Esophagus mucosa (tissue), 1 donor: ENCODE measurements around the gene TRAT1. TPM values are rescaled to one million over a fixed set of nuclear protein-coding genes. Genes with fewer than 3 reads are reported as not detected.
"Not testable (repeated sequence)": the region's sequence is repeated elsewhere in the genome, so short reads cannot be mapped to it uniquely, and the experiment has no call there.

Experiments
- ATAC-seq: fragments of 200-7000 bp; cut with Tn5 transposase; one replicate; pipeline ENCODE4 v1.9.1; 2020
- total RNA-seq: library from RNA; stranded (reverse); gene quantifications from one replicate; pipeline ENCODE4 v1.2.4, GENCODE V29; 2023
- donor health status: DM: yes; HTN: yes; CAD: no.

Gene TRAT1, protein sequence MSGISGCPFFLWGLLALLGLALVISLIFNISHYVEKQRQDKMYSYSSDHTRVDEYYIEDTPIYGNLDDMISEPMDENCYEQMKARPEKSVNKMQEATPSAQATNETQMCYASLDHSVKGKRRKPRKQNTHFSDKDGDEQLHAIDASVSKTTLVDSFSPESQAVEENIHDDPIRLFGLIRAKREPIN
- 0.20 TPM for total RNA-seq

- ATAC-seq: no peak
Measured at GRCh38 chr3:108822123-108822897, at the start of gene TRAT1. TSS of gene TRAT1 (plus strand) at chr3:108822786. CDS start at chr3:108822928, 142 bp downstream.

- ATAC-seq: no peak
Measured at GRCh38 chr3:108775649-108776048, 46.9 kb upstream of the TRAT1 start.

- ATAC-seq: no peak
Measured at GRCh38 chr3:108779496-108779895, 43.1 kb upstream of the TRAT1 start.

GRCh38 chr3:108780235-108780634 lies 42.4 kb upstream of the TRAT1 start:
- ATAC-seq: no peak

DNA sequence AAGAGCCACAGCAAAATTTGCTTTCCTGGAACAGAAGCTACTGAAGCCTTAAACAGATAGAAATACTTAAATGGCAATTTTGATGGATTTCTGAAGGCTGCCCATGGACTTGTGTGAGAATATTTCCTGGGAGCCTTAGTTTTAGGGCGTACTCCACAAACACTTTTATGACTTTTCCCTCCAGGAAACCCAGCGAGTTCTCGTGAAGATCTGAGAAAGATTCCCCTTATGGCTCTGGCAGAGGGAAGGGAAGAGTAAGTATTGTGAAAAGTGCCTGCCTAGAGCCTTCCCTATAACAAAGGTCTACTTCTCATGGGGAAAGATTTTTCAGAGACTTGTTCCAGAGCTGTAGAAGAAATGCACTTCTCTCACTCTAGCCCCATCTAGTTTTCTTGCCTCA lies 31.1 kb upstream of the TRAT1 start:
- no peak for ATAC-seq

DNA sequence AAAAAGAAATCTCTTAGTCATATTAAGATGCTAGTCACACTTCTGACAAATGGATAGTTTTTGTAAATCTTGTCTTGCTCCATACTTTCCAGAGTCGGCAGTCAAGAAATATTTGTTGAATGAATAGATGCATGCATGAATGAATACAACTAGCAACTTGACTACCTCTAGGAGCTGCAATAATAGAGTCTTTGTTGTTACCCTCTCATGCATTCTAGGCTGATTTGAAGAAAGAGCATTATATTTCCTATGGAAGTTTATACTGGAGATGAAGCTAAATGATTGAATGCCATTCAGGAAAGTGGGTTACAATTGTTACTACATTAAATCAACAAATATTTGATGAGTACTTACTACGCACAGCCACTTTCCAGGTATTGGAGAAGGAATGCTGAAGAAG lies 18.1 kb upstream of the TRAT1 start:
- no peak for ATAC-seq

- no peak for ATAC-seq
Measured at GRCh38 chr3:108804966-108805365, 17.6 kb upstream of the TRAT1 start.

- ATAC-seq: no peak
Measured at GRCh38 chr3:108806316-108806715, 16.3 kb upstream of the TRAT1 start.

DNA sequence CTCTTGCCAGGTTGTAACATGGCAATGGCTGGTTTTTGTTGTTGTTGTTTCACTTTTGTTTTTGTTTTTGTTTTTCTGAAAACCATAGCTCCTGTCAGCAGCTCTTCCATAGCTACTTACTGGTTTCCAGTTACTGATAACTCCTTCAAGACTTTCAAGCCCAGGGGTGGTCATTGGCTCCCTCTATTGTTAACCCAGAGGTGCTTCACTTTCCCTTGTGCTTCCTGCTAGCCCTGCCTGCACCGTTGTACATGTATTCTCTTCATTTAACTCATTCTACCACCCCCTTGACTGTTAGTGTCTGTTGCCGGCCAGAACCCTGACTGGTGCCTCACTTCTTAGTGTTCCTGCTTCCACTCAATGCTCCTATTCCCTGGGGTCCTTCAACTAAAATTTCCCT lies 4.2 kb upstream of the TRAT1 start:
- ATAC-seq: no peak

DNA sequence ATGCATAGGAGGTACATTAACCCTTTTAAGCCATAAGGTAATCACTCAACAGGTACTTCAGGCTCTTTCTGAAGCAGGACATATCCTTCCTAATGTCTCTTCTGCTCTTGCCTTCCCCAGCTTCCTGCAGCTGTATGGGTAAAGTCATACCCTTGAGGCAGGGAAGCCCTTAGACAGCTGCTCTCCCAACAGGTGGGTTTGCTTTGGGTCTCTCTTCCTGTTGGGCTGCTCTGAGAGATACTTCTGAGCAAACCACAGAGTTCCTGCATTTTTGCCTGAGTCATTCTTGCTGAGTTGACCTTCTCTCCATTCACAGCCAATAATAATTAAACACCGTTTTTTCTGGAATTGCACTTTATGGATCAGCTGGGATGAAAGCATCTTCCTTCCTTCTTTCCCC lies 2.0 kb upstream of the TRAT1 start:
- no peak for ATAC-seq

- no peak for ATAC-seq
Measured at GRCh38 chr3:108823227-108823626, 641 bp downstream of the TRAT1 start.

- ATAC-seq: not testable (repeated sequence)
Measured at GRCh38 chr3:108823803-108824202, 1.2 kb downstream of the TRAT1 start.

GRCh38 chr3:108826309-108827187 lies 4.0 kb downstream of the TRAT1 start:
- ATAC-seq: no peak

GRCh38 chr3:108830381-108830780 lies 7.8 kb downstream of the TRAT1 start:
- ATAC-seq: no peak

DNA sequence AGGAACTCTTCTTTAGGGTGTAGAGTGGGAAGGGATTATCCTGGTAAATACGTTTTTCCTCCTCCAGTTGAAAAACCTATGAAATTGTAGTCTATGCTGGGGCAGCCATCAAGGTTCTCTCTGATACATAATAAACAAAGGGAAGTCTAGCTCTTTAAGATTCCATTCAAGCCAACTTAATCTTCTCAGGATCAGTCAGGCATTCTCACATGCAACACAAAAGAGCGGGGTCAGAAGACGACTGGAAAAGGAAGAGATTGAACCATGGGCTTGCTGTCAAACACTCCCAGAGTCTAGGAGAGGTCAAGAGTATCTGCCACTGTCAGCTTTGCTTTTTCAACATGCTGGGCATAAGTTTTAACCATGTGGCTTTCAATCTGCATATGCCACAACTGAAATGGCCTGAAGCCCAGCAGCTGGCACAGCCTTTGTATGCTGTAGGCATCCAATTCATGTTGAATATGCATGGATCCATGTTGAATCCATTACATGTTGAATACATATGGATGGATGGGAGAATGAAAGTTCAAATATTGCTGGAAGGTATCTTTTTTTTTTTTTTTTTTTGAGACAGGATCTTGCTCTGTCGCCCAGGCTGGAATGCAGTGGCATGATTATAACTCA lies 8.5 kb downstream of the TRAT1 start:
- no peak for ATAC-seq

GRCh38 chr3:108833611-108834010 lies 11.0 kb downstream of the TRAT1 start:
- ATAC-seq: no peak

DNA sequence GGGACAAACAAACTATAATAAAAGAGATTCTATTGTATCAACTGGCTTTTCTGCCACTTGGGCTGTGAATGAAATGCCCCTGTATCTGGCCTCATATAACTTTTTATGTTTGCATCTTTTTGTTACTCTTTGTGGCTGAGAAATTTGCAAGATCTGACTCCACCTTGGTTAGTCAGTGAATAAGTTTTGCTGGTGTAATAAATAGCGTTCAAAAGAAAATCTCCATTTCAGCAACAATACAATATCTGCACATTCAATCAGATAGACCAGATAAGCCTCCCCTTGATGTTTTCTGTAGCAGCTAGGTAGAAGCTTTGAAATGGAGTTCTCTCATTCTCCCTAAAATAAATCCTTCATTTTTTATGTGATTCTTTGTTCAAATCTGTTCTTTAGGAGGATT lies 12.0 kb downstream of the TRAT1 start:
- no peak for ATAC-seq

- ATAC-seq: no peak
Measured at GRCh38 chr3:108835101-108835500, 12.5 kb downstream of the TRAT1 start.

GRCh38 chr3:108838436-108838835 lies 15.8 kb downstream of the TRAT1 start:
- ATAC-seq: no peak

DNA sequence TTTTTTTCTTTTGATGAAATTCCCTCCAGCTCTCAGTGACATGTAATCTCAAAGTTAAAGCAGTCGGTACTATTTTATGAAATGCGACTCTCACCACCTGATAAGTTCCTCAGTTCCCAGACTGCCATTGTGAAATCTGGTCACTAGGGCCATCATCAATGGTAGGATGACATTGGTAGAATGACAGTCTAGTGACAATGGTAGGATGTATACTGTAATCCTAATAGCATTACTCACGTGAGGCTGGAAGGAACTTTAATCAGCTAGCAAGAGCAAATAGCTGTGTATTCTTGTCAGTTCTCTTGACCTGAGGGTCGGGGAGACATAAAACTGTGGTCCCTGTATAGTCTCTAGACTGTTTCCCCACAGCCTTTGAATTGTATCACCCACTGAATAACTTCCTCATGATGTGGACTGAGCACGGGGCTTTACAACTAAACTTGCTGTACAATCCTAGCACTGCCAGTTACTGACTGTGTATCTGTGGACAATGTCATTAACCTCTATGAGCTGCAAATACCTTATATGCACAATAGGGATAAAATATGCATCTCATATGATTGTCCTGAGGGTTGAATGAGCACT lies 23.2 kb downstream of the TRAT1 start:
- no peak for ATAC-seq

DNA sequence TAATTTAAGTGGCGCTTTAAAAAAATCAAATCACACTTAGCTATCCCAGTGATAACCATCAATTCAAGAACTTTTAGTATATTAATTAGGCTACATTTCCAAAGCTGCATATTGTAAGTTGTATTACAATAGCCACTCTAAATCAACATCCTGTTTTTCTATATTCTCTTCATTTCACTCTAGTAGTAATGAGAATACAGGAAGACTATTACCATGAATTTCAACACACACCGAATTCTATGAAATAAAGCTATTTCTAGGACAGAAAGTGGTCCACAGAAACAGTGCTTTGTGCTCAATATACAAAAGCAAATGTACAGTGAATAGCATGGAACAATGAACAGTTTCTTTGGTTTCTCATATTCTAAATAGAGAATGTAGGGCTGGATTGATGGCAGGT lies 24.6 kb downstream of the TRAT1 start:
- ATAC-seq: no peak

DNA sequence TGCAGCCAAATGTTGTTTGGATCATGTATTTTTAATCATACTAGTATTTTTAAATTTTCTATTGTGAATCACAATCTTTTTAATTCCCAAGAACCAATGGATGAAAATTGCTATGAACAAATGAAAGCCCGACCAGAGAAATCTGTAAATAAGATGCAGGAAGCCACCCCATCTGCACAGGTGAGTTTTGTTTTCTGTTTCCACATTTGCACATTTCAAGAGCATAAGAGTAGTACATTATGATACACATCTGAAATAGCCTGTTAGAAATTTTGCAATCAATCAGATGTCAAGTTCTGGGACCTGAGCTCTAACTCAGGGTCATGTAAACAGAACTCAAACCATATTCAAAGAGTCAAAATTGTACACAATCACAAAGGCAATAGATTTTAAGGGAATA lies 26.5 kb downstream of the TRAT1 start:
- no peak for ATAC-seq

DNA sequence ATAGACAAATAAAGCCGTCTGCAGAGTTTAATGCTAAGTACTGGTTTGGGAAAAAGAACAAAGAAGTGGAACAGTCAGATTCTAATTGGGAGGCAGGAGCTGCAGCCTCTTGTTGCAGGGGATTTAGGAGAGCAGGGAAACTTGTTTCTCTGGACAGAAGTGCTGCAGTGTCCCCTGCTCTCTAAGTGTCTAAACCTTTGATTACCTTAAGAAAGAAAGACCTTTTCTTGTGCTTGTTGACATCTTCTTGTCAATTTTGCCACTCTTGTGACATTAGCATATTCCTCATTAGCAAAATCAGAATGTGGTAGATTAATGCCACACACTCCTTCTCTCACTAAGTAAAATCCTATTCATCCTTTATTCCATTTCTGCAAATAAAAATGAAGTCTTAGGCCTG lies 38.8 kb downstream of the TRAT1 start:
- no peak for ATAC-seq
